Stomach (tissue), 4 donors: ENCODE measurements around the gene PLA2G5.

Experiments used
- CTCF ChIP-seq, 7 experiments: fragments of 450-650 bp in 4 of 7; fragments of 200-600 bp in 3 of 7; sonication (generic) in 3 of 7; IDR thresholded peaks; one replicate each; pipeline ENCODE4 v1.5.1; 2016 to 2019; ENCODE audit warnings: antibody characterized with exemption in 7 of 7, control low read depth in 2 of 7, mild to moderate bottlenecking in 1 of 7
- POLR2A ChIP-seq, 4 donors: fragments of 450-650 bp; IDR thresholded peaks; one replicate each; pipeline ENCODE4 v1.6.1; 2016; ENCODE audit warnings: antibody characterized with exemption in 4 of 4, control low read depth in 2 of 4, mild to moderate bottlenecking in 1 of 4, moderate library complexity in 1 of 4

- no peak for TF ChIP-seq CTCF (IDR thresholded peaks at IDR 0.05)
- no peak for TF ChIP-seq POLR2A (IDR thresholded peaks at IDR 0.05)
Measured at GRCh38 chr1:20089328-20090077, 19.5 kb downstream of the PLA2G5 start.
